Neural cell (in vitro differentiated cells): ENCODE results near the gene PTGIR.
"Not testable (repeated sequence)": the region's sequence is repeated elsewhere in the genome, so short reads cannot be mapped to it uniquely, and the experiment has no call there.

Source experiments
- CTCF ChIP-seq: fragments of 450-650 bp; IDR thresholded peaks from 2 replicates; pipeline ENCODE4 v1.5.1; 2014; ENCODE audit warnings: antibody characterized with exemption, mild to moderate bottlenecking, moderate library complexity; ENCODE audit not compliant: poor library complexity, severe bottlenecking
- POLR2AphosphoS5 ChIP-seq: IDR thresholded peaks from 2 replicates; pipeline ENCODE4 v1.6.1; 2012

- not testable (repeated sequence) for TF ChIP-seq CTCF, POLR2AphosphoS5
Observed at GRCh38 chr19:46628970-46629369, 4.1 kb upstream of the PTGIR start.
